HEK293 (cell line): ENCODE data around the gene FAM204A.

Source experiments
- CTCF ChIA-PET: fragments of 350-600 bp; formaldehyde crosslinking; extraction: SDS; loops from one replicate; lab custom pipeline; 2021; ENCODE audit warnings: antibody characterized with exemption; lab: Yijun Ruan, JAX
- POLR2A ChIA-PET: fragments of 300-600 bp; formaldehyde crosslinking; extraction: SDS; loops from one replicate; lab custom pipeline; 2020; ENCODE audit warnings: antibody characterized with exemption, inconsistent platforms; lab: Yijun Ruan, JAX
- H3K27ac ChIP-seq: fragments of 200-500 bp; sonication (Bioruptor generic); 2 replicates; pipeline ENCODE4 v1.5.1; 2014; ENCODE audit warnings: low read depth, low read length, control low read depth, inconsistent platforms; ENCODE audit errors: extremely low read depth
- H3K36me3 ChIP-seq, 2 experiments: fragments of 200-500 bp in 1 of 2; sonication (Bioruptor generic) in 1 of 2; 1 replicate in 1 of 2; 2 replicates in 1 of 2; pipeline ENCODE4 v1.5.1; 2014 to 2017; ENCODE audit warnings: inconsistent platforms in 2 of 2, low read length in 2 of 2; ENCODE audit not compliant: control insufficient read depth in 2 of 2, insufficient read depth in 1 of 2
- H3K4me1 ChIP-seq: fragments of 200-500 bp; sonication (Bioruptor generic); 2 replicates; pipeline ENCODE4 v1.5.1; 2014; ENCODE audit warnings: mild to moderate bottlenecking, low read length, inconsistent platforms; ENCODE audit not compliant: control insufficient read depth, insufficient read depth
- H3K4me3 ChIP-seq: 2 replicates; pipeline ENCODE4 v1.5.1; 2011; ENCODE audit warnings: low read depth, mild to moderate bottlenecking, control low read depth, low read length, moderate library complexity
- H3K9me3 ChIP-seq: fragments of 200-500 bp; sonication (Bioruptor generic); 2 replicates; pipeline ENCODE4 v1.5.1; 2014; ENCODE audit warnings: low read depth, low read length, inconsistent platforms; ENCODE audit not compliant: control insufficient read depth, insufficient read depth
- GLIS1 ChIP-seq: fragments of 450-650 bp; formaldehyde crosslinking; IDR thresholded peaks from 2 replicates; pipeline ENCODE4 v1.5.1; 2016; ENCODE audit warnings: missing biosample characterization, missing genetic modification characterization
- HOXA7 ChIP-seq: sonication (generic); formaldehyde crosslinking; IDR thresholded peaks from 2 replicates; pipeline ENCODE4 v1.8.1; 2022; ENCODE audit warnings: missing genetic modification reagents, borderline replicate concordance
- OVOL3 ChIP-seq: fragments of 450-650 bp; formaldehyde crosslinking; IDR thresholded peaks from 2 replicates; pipeline ENCODE4 v1.5.1; 2016; ENCODE audit warnings: missing biosample characterization, missing genetic modification characterization
- REPIN1 ChIP-seq: fragments of 450-650 bp; formaldehyde crosslinking; IDR thresholded peaks from 2 replicates; pipeline ENCODE4 v1.5.1; 2017; ENCODE audit warnings: missing biosample characterization, missing genetic modification characterization, low read depth
- SETDB1 ChIP-seq: IDR thresholded peaks from one replicate; pipeline ENCODE4 v1.6.1; 2017; ENCODE audit warnings: mild to moderate bottlenecking, low read length, moderate library complexity, mixed read lengths; ENCODE audit not compliant: insufficient read length
- SP2 ChIP-seq: fragments of 450-650 bp; formaldehyde crosslinking; IDR thresholded peaks from 2 replicates; pipeline ENCODE4 v1.5.1; 2016; ENCODE audit warnings: missing biosample characterization, missing genetic modification characterization
- ZBTB17 ChIP-seq: fragments of 450-650 bp; formaldehyde crosslinking; IDR thresholded peaks from 2 replicates; pipeline ENCODE4 v1.5.1; 2016; ENCODE audit warnings: missing biosample characterization, missing genetic modification characterization
- ZFP41 ChIP-seq: fragments of 450-650 bp; formaldehyde crosslinking; IDR thresholded peaks from 2 replicates; pipeline ENCODE4 v1.5.1; 2016; ENCODE audit warnings: missing biosample characterization, missing genetic modification characterization, borderline replicate concordance
- ZNF155 ChIP-seq: fragments of 450-650 bp; formaldehyde crosslinking; IDR thresholded peaks from 2 replicates; pipeline ENCODE4 v1.5.1; 2016; ENCODE audit warnings: missing biosample characterization, missing genetic modification characterization
- ZNF214 ChIP-seq: fragments of 450-650 bp; formaldehyde crosslinking; IDR thresholded peaks from 2 replicates; pipeline ENCODE4 v1.5.1; 2017; ENCODE audit warnings: missing biosample characterization, mild to moderate bottlenecking, missing genetic modification characterization, borderline replicate concordance
- ZNF354C ChIP-seq: fragments of 450-650 bp; formaldehyde crosslinking; IDR thresholded peaks from 2 replicates; pipeline ENCODE4 v1.5.1; 2016; ENCODE audit warnings: missing biosample characterization, missing genetic modification characterization, low read depth, borderline replicate concordance
- ZNF366 ChIP-seq: fragments of 450-650 bp; formaldehyde crosslinking; conservative IDR thresholded peaks from 2 replicates; pipeline ENCODE4 v1.5.1; 2016; ENCODE audit warnings: missing biosample characterization, missing genetic modification characterization
- ZNF37A ChIP-seq: fragments of 450-650 bp; IDR thresholded peaks from 2 replicates; pipeline ENCODE4 v1.5.1; 2018; ENCODE audit warnings: missing biosample characterization, missing genetic modification characterization
- ZNF510 ChIP-seq: fragments of 450-650 bp; formaldehyde crosslinking; IDR thresholded peaks from 2 replicates; pipeline ENCODE4 v1.5.1; 2018; ENCODE audit warnings: mild to moderate bottlenecking, missing genetic modification characterization, missing biosample characterization; ENCODE audit not compliant: insufficient replicate concordance
- ZNF555 ChIP-seq: fragments of 450-650 bp; formaldehyde crosslinking; conservative IDR thresholded peaks from 2 replicates; pipeline ENCODE4 v1.5.1; 2017; ENCODE audit warnings: missing biosample characterization, mild to moderate bottlenecking, missing genetic modification characterization, inconsistent platforms
- ZNF624 ChIP-seq: fragments of 450-650 bp; formaldehyde crosslinking; IDR thresholded peaks from 2 replicates; pipeline ENCODE4 v1.5.1; 2017; ENCODE audit warnings: missing biosample characterization, missing genetic modification characterization
- ZNF658 ChIP-seq: fragments of 450-650 bp; formaldehyde crosslinking; IDR thresholded peaks from 2 replicates; pipeline ENCODE4; 2016; ENCODE audit warnings: missing biosample characterization, missing genetic modification characterization
- TF ChIP-seq, protein P1 (sequence below): fragments of 450-650 bp; formaldehyde crosslinking; IDR thresholded peaks from 2 replicates; pipeline ENCODE4 v1.5.1; 2016; ENCODE audit warnings: missing biosample characterization, missing genetic modification characterization
- TF ChIP-seq, protein P2 (sequence below): fragments of 450-650 bp; formaldehyde crosslinking; IDR thresholded peaks from 2 replicates; pipeline ENCODE4 v1.5.1; 2016; ENCODE audit warnings: missing biosample characterization, missing genetic modification characterization, borderline replicate concordance

FAM204A gene

GRCh38 chr10:118273662-118274061 is 68.5 kb downstream of the FAM204A start:
- no peaks in the 10 kb centered on the region for H3K36me3 ChIP-seq
- TF ChIP-seq ZNF366, result peak; percentile 87
- TF ChIP-seq ZBTB17, result peak; percentile 89
- TF ChIP-seq REPIN1, result no peak
- TF ChIP-seq, all 188 proteins: peak for 2
- no peak overlapping the region for H3K27ac ChIP-seq
- H3K4me1 ChIP-seq, result no peaks in the 10 kb centered on the region
- no peak overlapping the region for H3K4me3 ChIP-seq
- ChIA-PET CTCF (no interaction called here), POLR2A (no interaction called here)
- H3K9me3 ChIP-seq, result no peaks in the 10 kb centered on the region

- H3K36me3 ChIP-seq, result no peaks in the 10 kb centered on the region
- no peak for TF ChIP-seq ZNF37A
- TF ChIP-seq GLIS1 (tag by site-specific recombination), result no peak
- TF ChIP-seq, protein P1, sequence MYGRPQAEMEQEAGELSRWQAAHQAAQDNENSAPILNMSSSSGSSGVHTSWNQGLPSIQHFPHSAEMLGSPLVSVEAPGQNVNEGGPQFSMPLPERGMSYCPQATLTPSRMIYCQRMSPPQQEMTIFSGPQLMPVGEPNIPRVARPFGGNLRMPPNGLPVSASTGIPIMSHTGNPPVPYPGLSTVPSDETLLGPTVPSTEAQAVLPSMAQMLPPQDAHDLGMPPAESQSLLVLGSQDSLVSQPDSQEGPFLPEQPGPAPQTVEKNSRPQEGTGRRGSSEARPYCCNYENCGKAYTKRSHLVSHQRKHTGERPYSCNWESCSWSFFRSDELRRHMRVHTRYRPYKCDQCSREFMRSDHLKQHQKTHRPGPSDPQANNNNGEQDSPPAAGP (tag by site-specific recombination), result no peak
- TF ChIP-seq ZNF555 (tag by site-specific recombination), result no peak
- TF ChIP-seq HOXA7 (CRISPR knock-in tag), result no peak
- TF ChIP-seq ZFP41 (tag by site-specific recombination), result no peak
- no peak for TF ChIP-seq ZNF624 (tag by site-specific recombination)
- TF ChIP-seq, all 188 proteins: peak for 0
- H3K27ac ChIP-seq, result no peak overlapping the region
- ChIA-PET POLR2A (no interaction called here), CTCF (interaction anchor here (0.7 to 2.4 kb wide), 4 partner anchors 13 to 83 kb away, joined by 4 to 18 read pairs (median 6); no protein-coding TSS in a partner anchor)
- no peaks in the 10 kb centered on the region for H3K9me3 ChIP-seq
- H3K4me3 ChIP-seq, result no peak overlapping the region
- H3K4me1 ChIP-seq, result no peaks in the 10 kb centered on the region
These were observed 69.4 kb downstream of the FAM204A start for GRCh38 chr10:118272767-118273166.

- CTCF ChIA-PET, result interaction anchor here (0.6 to 2.4 kb wide), 5 partner anchors 13 to 335 kb away, joined by 3 to 18 read pairs (median 4); no protein-coding TSS in a partner anchor
- TF ChIP-seq ZNF354C (tag by site-specific recombination) (no peak), SP2 (no peak), SETDB1 (no peak), ZNF155 (tag by site-specific recombination) (no peak)
- POLR2A ChIA-PET, result no interaction called here
- Histone ChIP-seq H3K27ac (no peak overlapping the region), H3K4me3 (no peak overlapping the region), H3K36me3 (no peaks in the 10 kb centered on the region), H3K9me3 (no peaks in the 10 kb centered on the region), H3K4me1 (no peaks in the 10 kb centered on the region)
These were observed 69.9 kb downstream of the FAM204A start for GRCh38 chr10:118272149-118272721.

DNA sequence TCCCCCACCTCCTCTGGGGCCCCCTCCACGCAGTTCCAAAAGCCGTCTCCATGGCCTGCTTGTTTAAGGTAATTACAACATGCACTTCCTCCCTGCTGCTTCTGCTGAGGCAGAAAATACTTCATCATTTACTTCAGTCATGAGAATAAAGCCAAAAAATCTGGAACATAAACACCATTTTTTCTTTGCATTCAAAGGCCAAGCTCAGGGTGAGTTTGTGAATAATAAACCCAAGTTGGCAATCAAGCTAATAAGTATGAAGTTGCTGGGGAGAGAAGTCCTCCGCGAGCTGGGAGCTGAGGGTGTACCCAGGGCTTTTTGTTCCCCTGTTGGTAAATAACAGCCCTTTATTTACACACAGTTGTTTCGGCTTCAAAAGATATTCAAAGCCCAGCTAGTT is 70.5 kb downstream of the FAM204A start:
- ChIA-PET CTCF (interaction anchor here (0.6 to 2.4 kb wide), 2 partner anchors 12 to 335 kb away, joined by 3 to 18 read pairs; no protein-coding TSS in a partner anchor), POLR2A (no interaction called here)
- H3K4me3 ChIP-seq, result no peak overlapping the region
- H3K4me1 ChIP-seq, result no peaks in the 10 kb centered on the region
- H3K9me3 ChIP-seq, result no peaks in the 10 kb centered on the region
- no peak overlapping the region for H3K27ac ChIP-seq
- no peaks in the 10 kb centered on the region for H3K36me3 ChIP-seq
- TF ChIP-seq ZNF37A (no peak), ZNF510 (tag by site-specific recombination) (no peak), ZNF658 (no peak), OVOL3 (tag by site-specific recombination) (no peak), ZNF214 (tag by site-specific recombination) (no peak)
- TF ChIP-seq, protein P2, sequence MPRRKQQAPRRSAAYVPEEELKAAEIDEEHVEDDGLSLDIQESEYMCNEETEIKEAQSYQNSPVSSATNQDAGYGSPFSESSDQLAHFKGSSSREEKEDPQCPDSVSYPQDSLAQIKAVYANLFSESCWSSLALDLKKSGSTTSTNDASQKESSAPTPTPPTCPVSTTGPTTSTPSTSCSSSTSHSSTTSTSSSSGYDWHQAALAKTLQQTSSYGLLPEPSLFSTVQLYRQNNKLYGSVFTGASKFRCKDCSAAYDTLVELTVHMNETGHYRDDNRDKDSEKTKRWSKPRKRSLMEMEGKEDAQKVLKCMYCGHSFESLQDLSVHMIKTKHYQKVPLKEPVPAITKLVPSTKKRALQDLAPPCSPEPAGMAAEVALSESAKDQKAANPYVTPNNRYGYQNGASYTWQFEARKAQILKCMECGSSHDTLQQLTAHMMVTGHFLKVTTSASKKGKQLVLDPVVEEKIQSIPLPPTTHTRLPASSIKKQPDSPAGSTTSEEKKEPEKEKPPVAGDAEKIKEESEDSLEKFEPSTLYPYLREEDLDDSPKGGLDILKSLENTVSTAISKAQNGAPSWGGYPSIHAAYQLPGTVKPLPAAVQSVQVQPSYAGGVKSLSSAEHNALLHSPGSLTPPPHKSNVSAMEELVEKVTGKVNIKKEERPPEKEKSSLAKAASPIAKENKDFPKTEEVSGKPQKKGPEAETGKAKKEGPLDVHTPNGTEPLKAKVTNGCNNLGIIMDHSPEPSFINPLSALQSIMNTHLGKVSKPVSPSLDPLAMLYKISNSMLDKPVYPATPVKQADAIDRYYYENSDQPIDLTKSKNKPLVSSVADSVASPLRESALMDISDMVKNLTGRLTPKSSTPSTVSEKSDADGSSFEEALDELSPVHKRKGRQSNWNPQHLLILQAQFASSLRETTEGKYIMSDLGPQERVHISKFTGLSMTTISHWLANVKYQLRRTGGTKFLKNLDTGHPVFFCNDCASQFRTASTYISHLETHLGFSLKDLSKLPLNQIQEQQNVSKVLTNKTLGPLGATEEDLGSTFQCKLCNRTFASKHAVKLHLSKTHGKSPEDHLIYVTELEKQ (tag by site-specific recombination), result no peak
